Fibroblast of skin of abdomen (primary cell): ENCODE measurements around the gene SIPA1L3.
A peak's percentile ranks its signal among the peaks of the same experiment; 100 is the strongest.

Experiments used
- DNase-seq: peaks from one replicate; pipeline ENCODE4 v3.0.0-alpha.2; 2013

SIPA1L3 gene

DNA sequence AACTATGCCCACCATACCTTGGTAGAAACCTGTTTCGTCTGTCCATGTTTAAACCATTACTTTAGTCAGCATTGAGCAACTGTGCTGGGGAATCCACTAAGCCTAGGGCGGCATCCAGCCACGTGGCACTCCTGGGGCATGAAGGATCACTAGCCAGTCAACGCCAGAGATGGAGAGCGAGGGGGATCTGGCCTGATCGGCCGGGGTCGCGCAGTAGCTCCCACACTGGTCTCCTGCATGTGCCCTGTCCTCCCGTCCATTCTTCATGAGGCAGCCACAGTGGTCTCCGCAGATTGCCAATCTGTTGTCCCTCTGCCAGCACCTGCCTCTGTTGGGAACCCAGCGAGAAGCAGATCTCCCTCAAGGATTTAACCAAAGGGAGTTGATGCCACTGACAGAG is 207.6 kb downstream of the SIPA1L3 start:
- no peak for DNase-seq

DNA sequence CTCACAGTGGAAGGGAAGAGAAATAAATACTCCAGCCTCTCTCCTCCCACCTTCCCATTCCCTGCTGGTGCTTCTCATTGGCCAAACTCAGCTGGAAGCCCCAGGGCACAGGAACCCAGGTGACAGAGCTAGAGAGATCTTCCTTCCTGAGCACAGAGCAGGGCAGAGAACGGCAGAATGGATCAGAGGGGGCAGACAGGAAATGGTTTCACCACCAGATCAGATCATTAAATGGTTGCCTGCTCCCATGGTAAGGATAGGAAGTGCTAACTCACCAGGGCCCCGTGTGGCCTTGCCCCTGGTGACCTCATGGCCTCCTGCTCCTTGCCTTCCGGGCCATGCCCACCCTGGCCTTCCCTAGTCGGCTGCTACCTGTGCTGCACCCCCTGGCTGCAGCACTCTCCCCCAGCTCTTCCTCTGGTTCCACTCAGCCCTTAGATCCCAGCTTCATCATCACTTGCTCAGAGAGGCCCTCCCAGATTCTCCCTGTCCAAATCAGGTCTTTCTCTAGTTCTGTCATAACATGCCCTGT is 208.3 kb downstream of the SIPA1L3 start:
- DNase-seq, result no peak

DNA sequence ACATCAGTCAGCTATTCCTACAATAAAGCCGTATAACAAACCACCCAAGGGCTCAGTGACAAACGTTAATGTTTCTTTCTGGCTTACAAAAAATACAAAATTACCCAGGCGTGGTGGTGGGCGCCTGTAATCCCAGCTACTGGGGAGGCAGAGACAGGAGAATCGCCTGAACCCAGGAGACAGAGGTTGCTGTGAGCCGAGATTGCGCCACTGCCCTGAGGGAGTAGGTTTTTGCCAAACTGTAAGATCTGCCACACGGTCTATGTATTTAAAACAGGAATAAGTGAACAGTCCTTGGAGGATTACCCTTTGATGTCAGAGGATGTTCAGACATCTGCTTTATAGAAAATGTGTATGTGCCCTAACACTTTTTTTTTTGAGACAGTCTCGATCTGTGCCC is 211.2 kb downstream of the SIPA1L3 start:
- no peak for DNase-seq

DNA sequence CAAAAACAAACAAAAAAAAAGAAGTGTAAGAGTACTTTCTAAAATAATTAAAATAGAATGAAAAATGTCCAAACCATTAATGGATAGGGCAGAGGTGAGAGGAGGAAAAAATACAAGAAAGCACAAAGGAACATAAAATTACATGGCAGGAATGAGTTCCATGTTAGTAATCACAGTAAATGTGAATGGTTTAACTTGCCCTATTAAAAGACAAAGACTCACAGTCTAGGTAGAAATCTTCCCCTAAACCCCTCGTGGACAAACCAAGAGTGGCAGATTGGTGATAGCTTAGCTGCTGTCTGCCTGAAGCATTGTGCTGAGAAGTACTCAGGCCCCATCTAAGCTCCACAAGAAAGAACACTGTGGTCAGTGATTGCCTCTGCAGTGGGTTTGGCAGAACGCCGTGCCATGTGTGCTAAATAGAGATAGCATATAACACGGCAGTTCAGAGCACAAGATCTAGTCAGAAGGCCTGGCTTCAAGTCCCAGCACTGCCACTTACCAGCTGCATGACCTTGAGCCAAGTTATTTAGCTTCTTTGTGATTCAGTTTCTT is 213.5 kb downstream of the SIPA1L3 start:
- DNase-seq, result no peak

DNA sequence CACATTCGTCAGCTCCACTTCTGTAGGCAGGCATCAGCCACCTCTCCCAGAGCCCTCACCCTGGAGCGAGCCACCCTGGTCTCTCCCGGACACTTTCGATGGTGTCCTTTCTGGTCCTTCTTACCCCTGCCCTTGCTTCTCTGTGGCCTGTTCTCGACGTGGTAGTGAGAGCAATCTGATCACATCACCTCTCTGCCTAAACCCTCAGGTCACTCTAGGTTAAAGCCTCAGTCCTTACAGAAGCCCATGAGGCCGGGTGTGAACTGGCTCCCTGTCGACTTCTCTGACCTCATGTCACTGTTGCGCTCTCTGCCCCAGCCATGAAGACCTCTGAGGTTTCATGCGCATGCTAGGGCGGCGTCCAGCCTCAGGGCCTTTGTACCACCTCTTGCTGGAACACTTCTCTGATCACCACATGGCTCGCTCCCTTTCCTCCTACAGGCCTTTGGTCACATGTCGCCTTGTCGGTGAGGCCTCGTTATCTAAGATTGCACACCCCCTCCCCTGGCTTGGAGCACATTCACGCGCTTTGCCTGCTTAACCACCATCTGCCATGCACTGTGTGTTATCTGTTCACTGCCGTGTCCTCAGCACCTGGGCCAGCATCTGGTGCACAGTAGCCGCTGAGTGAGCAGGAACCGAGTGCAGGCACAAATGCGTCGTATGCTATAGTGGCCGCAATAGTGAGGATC is 215.5 kb downstream of the SIPA1L3 start:
- no peak for DNase-seq

DNA sequence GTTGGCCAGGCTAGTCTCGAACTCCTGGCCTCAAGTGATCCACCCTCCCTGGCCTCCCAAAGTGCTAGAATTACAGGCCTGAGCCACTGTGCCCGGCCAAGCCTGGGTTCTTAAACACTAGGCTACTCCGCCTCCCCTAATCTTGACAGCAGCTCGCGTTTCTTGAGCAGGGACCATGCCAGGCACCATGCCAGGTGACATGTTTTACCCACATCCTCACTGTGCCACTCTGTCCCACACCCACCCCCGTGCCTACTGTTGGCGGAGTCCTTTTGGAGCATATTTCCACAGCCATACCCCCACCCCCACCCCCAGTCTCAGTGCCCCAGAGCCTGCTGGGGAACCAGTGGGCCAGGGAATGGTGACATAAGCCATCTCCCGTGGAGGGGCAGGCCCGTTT is 218.2 kb downstream of the SIPA1L3 start:
- DNase-seq, result no peak

DNA sequence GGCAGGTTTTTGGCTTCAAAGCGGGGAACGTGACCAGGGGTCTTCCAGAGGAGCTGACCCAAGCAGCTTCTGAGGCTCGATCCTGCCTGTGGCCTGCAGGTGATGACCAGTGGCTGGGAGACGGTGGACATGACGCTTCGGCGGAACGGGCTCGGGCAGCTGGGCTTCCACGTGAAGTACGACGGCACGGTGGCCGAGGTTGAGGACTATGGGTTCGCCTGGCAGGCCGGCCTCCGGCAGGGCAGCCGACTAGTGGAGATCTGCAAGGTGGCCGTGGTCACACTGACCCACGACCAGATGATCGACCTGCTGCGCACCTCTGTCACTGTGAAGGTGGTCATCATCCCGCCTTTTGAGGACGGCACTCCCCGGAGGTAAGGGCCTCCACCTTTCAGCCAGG is 223.4 kb downstream of the SIPA1L3 start:
- no peak for DNase-seq

DNA sequence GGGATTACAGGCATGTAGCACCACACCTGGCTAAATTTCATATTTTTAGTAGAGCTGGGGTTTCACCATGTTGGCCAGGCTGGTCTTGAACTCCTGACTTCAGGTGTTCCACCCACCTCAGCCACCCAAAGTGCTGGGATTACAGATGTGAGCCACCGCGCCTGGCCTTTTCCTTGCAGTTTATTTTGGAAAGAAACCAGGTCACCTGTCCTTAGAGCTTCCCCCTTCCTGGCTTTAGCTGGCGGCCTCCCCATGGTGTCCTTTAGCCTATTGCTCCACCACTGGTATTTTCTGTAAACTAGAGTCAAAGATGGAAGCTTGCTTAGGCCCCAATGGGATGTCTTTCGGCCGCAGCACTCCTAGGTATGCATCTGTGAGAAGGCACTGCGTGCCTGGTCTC is 225.8 kb downstream of the SIPA1L3 start:
- DNase-seq, result no peak

DNA sequence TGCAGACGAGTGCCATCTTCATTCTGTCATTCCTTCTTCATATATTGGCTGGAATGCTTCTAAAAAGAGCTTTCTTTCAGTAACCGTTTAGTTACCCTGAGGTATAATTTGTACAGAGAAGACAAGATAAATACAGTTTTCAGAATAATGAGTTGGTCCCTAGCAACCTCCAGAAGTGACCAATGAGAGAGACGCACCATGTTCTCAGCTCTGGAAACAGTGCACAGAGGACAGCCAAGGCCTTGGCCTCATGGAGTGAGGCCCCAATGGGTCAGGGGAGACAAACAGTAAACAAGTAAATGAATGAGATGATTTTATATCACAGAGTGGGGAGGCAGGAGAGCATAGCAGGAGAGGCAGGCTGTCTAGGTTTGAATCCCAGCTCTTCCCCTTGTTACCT is 226.3 kb downstream of the SIPA1L3 start:
- no peak for DNase-seq

DNA sequence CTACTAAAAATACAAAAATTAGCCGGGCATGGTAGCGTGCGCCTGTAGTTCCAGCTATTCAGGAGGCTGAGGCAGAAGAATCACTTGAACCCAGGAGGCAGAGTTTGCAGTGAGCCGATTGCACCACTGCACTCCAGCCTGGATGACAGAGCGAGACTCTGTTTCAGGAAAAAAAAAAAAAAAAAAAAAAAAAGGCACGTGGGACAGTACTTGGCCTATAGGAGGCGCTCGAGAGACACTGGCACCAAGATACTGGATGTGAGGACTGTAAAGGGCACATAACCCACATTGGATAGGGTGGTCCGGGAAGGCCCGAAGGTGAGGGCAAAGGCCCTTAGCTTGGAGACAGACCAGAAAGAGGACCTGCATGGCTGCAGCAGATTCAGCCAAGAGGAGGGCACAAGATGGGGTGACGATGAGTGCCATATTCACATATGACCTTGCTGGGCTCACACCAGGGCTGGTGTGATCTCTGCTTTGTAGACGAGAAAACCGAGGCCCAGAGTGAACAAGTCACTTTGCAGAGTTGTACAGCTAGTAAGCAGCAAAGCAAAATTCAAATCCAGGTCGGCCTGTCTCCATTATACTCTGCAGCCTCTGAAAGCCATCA is 227.6 kb downstream of the SIPA1L3 start:
- peak; percentile 31 for DNase-seq

DNA sequence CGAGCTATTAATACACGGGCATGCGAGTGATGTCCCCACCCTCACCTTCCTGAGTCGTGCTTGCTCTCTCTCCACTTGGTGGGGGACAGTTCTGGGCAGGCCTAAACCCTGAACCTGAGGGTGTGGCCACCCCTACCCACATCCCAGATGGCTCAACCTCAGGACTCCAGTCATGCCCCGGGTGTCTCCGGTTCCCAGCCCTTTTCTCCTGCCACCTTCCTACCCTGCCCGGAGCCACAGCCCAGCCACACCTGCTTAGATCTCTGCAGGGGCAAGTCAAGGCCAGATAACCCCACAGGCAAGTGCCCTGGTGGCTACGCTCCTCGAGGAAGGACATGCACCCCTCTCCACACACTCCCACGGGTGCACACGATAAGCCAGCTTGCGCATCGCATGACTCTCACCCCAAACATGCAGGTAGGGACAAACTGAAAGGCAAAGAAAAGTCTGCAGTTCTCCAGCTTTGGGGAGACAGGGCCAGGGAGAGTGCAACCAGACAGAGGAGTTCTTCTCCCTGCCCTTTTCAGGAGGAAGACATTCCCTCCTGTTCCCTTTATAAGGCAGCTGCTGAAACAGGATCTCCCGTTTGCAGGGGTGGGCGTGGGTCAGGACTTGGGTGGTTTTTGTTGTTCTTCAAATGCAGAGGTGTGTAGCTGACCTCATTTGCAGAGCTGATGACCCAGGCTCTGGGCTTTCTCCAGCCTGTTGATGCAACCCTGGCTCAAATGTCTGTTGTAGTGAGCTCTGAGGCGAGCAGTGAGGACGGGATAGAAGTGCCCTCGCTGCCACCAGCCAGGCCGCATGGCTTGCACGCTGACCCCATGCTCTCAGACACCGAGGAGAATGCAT is 228.4 kb downstream of the SIPA1L3 start:
- no peak for DNase-seq

DNA sequence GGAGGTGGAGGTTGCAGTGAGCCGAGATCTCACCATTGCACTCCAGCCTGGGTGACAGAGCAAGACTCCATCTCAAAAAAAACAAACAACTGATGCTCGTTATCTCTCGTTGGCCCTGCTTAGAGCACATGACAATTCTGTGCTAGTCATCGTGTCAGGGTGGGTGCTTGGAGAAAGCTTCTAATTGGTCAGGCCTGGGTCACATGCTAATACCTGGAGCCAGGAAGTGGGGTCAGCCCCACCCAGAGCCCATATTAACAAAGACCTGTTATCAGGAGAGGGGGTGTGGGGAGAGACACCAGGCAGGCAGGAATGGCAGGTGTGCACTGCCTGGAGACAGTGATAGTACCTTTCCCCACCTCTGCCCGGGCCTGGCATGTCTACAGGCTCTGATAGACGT is 232.1 kb downstream of the SIPA1L3 start:
- DNase-seq, result no peak

DNA sequence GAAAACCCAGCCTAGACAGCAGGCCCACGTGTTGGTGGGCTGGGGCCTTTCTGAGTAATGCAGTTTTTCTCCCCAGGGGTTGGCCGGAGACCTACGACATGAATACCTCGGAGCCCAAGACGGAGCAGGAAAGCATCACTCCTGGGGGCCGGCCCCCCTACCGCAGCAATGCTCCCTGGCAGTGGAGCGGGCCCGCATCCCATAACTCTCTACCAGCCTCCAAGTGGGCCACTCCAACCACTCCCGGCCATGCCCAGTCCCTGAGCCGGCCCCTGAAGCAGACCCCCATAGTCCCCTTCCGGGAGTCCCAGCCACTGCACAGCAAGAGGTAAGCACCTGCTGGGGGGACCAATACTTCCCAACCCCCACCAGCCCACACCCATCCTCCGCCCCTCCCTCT is 234.1 kb downstream of the SIPA1L3 start:
- no peak for DNase-seq

DNA sequence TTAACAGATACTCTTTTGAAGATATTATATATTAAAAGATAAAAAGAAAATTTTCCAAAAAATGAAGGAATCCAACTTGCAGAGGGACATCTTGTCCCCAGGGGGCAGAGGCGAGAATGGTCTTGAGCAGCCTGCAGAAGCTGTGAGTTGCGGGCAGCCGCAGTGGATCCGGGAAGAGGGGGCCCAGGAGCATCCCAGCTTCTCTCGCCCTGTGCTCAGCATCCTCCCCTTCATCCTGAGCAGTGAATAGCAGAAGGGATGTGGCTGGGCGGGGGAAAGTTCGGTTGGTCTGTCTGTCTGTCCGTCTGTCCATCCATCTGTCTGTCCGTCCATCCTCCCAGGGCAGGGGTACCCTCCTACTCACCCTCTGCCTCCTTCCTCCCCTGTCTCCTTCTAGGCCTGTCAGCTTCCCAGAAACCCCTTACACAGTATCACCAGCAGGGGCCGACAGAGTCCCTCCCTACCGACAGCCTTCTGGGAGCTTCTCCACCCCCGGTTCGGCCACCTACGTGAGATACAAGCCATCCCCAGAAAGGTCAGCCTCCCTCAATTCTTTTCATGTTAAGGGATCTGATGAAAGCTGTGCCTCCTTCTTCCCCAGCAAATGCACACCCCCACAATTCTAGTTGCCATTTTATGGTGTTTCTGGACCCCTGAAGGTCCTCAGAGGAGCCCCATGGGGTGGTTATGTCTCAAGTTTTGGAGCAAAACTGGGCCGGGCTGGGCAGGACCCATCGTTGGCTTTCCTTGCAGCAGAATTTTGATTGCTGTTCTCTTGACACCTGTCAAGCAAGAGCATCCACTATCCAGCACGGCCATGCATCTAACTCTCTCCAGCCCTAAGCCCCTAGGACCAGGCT is 235.4 kb downstream of the SIPA1L3 start:
- DNase-seq, result peak; percentile 50

DNA sequence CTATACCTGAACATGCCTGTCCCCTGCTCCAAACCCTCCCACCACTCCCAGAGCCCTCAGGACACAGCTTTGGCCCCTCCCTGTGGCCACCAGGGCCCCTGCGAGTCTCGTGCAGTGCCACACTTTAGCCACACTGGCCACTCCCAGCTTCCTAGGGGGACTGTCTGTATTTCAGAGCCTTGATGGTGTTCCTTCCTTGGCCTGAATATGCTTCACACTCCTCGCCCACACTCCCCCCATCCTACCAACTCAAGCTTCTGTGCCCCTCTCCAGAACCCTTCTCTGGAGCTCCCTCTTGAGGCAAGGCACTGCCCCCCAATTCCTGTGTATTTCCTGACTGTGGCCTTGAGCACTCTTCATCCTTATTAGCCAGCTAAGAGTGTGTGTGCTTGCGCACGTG is 236.8 kb downstream of the SIPA1L3 start:
- no peak for DNase-seq

DNA sequence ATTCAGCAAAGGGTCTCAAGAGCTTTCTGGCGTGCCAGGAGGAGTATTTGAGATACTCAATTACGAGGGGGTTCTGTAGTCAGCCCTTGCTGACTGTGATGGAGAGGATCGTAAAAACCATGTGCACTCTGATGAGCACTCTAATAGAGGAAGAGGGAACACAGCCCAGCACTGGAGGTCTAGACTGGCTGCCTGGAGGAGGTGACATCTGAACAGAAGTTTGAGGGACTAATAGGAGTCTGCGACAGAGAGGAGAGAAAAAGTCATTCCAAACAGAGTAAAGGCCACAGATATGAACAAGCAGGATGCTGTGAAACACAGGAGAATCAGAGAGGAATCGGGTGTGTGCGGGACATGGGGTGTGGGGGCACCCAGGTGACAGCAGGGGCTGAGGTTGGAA is 237.7 kb downstream of the SIPA1L3 start:
- no peak for DNase-seq

DNA sequence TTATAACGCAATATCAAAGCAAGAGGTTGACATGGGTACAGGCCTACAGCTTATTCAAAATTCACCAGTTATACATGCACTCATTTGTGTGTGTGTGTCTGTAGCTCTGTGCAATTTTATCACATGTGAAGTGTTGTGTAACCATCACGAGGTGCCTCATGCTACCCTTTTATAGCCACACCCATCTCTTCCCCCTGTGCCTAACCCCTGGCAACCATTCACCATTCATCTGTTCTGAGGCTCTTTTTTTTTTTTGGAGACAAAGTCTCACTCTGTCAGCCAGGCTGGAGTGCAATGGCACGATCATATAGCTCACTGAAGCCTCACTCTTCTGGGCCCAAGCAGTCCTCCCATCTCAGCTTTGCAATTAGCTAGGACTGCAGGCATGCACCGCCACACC is 238.6 kb downstream of the SIPA1L3 start:
- no peak for DNase-seq

DNA sequence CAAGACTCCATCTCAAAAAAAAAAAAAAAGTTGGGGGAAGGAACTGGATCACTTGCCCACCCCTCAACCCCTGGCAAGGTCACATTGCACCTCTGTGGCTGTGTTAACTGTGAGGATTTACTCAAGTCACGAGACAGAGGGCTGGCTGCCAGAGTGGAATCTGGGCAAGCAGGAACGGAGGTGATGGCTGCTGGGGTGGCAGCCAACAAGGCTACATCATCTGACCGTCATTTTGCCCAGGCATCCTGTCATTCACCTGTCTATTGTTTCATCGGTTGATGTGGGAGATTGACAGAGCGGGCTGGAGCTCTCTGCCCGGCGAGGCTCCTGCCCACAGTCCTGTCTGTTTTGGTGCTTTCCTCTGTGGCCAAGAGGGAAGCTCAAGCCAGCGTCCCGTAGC is 241.3 kb downstream of the SIPA1L3 start:
- no peak for DNase-seq

DNA sequence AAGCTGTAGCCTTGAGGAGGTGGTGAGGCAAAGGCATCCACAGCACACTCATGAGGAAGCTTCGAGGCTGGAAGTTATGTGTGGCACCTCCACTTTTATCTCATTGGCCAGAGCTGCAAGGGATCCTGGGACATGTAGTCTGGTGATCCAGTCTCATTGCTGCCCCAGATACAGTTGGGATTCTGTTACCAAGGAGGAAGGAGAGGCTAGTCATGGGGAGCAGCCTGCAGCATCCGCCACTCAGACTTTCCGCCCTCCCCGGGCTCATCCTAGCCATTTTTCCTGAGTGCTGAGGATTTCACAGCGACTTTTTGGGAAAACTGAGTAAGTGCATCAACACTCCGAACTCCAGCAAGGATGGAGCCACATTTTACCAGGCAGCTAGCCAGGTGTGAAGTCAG is 242.7 kb downstream of the SIPA1L3 start:
- DNase-seq, result no peak

DNA sequence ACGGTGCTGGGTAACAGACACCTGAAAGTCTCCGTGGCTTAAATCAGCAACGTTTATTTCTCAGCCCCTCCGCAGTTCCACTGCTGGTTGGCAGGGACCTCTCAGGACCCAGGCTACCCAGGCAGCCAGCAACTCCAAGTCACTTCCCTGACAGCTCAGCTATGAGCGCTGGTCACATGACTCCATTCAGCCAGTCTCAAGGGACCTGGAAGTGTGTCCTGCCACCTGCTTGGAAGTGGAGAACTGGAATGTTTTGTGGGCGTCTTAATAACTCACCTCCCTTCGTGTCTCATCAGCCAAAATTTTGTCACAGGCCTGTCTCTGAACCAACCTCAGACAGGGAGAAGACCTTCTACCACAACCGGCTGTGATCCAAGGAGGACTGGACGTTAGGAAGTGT is 244.2 kb downstream of the SIPA1L3 start:
- no peak for DNase-seq

DNA sequence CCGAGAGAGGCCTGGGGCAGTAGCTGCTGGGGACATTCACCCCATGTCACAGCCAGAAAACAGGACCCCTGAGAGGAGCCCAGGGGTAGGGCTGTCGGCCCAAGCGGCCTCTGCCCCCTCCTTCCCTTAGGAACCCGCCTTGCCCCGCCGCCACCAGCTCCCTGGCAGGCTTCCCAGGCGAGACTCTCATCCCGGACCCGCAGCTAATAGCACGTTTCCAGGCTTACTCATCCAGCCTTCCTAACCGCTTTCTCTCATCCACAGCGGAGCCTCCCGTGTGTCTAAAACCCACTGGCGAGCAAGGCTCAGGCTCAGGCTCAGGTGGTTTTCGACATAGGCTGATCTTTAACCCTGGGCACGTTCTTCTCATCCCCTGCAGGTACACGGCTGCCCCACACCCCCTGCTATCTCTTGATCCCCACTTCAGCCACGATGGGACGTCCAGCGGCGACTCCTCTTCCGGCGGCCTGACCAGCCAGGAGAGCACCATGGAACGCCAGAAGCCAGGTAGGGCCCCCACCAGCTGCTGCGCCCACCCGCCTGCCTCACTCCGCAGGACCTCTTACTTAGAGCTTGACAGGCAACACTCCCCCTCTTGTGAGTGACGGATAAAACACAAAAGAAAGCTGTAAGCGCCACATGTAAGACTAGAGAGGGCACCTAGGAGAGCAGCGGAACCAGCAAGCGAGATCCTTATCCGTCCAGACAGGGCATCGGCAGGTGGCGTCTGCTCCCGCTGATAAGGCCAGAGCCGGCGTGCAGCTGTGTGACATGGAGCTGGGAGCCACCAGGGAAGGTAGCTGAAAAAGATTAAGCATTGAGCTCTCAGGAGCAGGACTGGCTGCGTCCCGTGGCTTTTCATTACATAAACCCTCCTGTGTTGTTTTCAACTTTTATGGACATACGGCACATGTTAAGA is 245.7 kb downstream of the SIPA1L3 start:
- DNase-seq, result no peak
